Mesenchymal stem cell (in vitro differentiated cells and primary cell): ENCODE data around the gene CYTH3.

Experiments
- DNase-seq: peaks from one replicate; pipeline ENCODE4 v3.0.0-alpha.2; 2013
- H2AFZ ChIP-seq: one replicate; pipeline ENCODE4 v1.6.1; 2013; ENCODE audit warnings: low read depth, mild to moderate bottlenecking, control low read depth, inconsistent platforms, low read length, moderate library complexity
- H2AK5ac ChIP-seq: 2 replicates; pipeline ENCODE4 v1.6.1; 2013; ENCODE audit warnings: low read length, moderate library complexity, mild to moderate bottlenecking, inconsistent platforms; ENCODE audit not compliant: severe bottlenecking
- H2BK120ac ChIP-seq: one replicate; pipeline ENCODE4 v1.6.1; 2013; ENCODE audit warnings: low read depth, mild to moderate bottlenecking, inconsistent platforms, low read length, moderate library complexity
- H2BK12ac ChIP-seq, 2 experiments: one replicate each; pipeline ENCODE4 v1.6.1; 2013; ENCODE audit warnings: inconsistent platforms in 2 of 2, low read length in 2 of 2, mild to moderate bottlenecking in 2 of 2, moderate library complexity in 2 of 2, control low read depth in 1 of 2
- H2BK15ac ChIP-seq: one replicate; pipeline ENCODE4 v1.6.1; 2013; ENCODE audit warnings: mild to moderate bottlenecking, low read depth, inconsistent platforms; ENCODE audit not compliant: poor library complexity, severe bottlenecking
- H2BK5ac ChIP-seq: 2 replicates; pipeline ENCODE4 v1.6.1; 2013; ENCODE audit warnings: low read depth, mild to moderate bottlenecking, low read length, control low read depth, inconsistent platforms; ENCODE audit not compliant: poor library complexity, severe bottlenecking
- H3K14ac ChIP-seq, 2 experiments: one replicate each; pipeline ENCODE4 v1.6.1; 2013; ENCODE audit warnings: inconsistent platforms in 2 of 2, low read length in 2 of 2, control low read depth in 1 of 2, mild to moderate bottlenecking in 1 of 2, moderate library complexity in 1 of 2
- H3K18ac ChIP-seq, 2 experiments: one replicate each; pipeline ENCODE4 v1.6.1; 2013; ENCODE audit warnings: inconsistent platforms in 2 of 2, low read length in 2 of 2, control low read depth in 1 of 2, low read depth in 1 of 2, mild to moderate bottlenecking in 1 of 2
- H3K23ac ChIP-seq, 2 experiments: one replicate each; pipeline ENCODE4 v1.6.1; 2013; ENCODE audit warnings: inconsistent platforms in 2 of 2, low read length in 2 of 2, mild to moderate bottlenecking in 2 of 2, moderate library complexity in 2 of 2, control low read depth in 1 of 2
- H3K27ac ChIP-seq: 2 replicates; pipeline ENCODE4 v1.5.1; 2013; ENCODE audit warnings: mild to moderate bottlenecking, moderate library complexity, low read length, control low read depth, inconsistent platforms; ENCODE audit not compliant: poor library complexity, severe bottlenecking
- H3K27me3 ChIP-seq, 2 experiments: 2 replicates each; pipeline versions ENCODE4 v1.6.1 to v1.7.0; 2013; ENCODE audit warnings: low read length in 2 of 2, mild to moderate bottlenecking in 2 of 2, moderate library complexity in 2 of 2, control low read depth in 1 of 2, inconsistent platforms in 1 of 2; ENCODE audit not compliant: control insufficient read depth in 1 of 2, insufficient read depth in 1 of 2
- H3K36me3 ChIP-seq, 2 experiments: 2 replicates each; pipeline versions ENCODE4 v1.6.1 to v1.7.0; 2013; ENCODE audit warnings: low read length in 2 of 2, control low read depth in 1 of 2, inconsistent platforms in 1 of 2, low read depth in 1 of 2, mild to moderate bottlenecking in 1 of 2; ENCODE audit not compliant: insufficient read depth in 2 of 2, control insufficient read depth in 1 of 2
- H3K4ac ChIP-seq, 2 experiments: one replicate each; pipeline ENCODE4 v1.6.1; 2013; ENCODE audit warnings: inconsistent platforms in 2 of 2, low read length in 2 of 2, mild to moderate bottlenecking in 2 of 2, moderate library complexity in 2 of 2, control low read depth in 1 of 2, low read depth in 1 of 2
- H3K4me1 ChIP-seq: 2 replicates; pipeline ENCODE4 v1.6.1; 2013; ENCODE audit warnings: low read depth, low read length, control low read depth; ENCODE audit not compliant: control insufficient read depth, insufficient read depth
- H3K4me2 ChIP-seq: 2 replicates; pipeline ENCODE4 v1.6.1; 2013; ENCODE audit warnings: low read length, mild to moderate bottlenecking, inconsistent platforms; ENCODE audit not compliant: poor library complexity, severe bottlenecking
- H3K4me3 ChIP-seq, 2 experiments: 2 replicates each; pipeline versions ENCODE4 v1.5.1 to v1.7.0; 2013; ENCODE audit warnings: low read length in 2 of 2, mild to moderate bottlenecking in 2 of 2, control low read depth in 1 of 2, low read depth in 1 of 2; ENCODE audit not compliant: insufficient read depth in 1 of 2
- H3K79me1 ChIP-seq: replicated peaks from 2 replicates; pipeline ENCODE4 v1.6.1; 2013; ENCODE audit warnings: mild to moderate bottlenecking, control low read depth, low read length, inconsistent platforms; ENCODE audit not compliant: poor library complexity, severe bottlenecking
- H3K9ac ChIP-seq: 2 replicates; pipeline ENCODE4 v1.7.0; 2013; ENCODE audit warnings: mild to moderate bottlenecking, low read length, moderate library complexity
- H3K9me3 ChIP-seq: 2 replicates; pipeline ENCODE4 v1.7.0; 2013; ENCODE audit warnings: mild to moderate bottlenecking, low read length; ENCODE audit not compliant: control insufficient read depth
- H4K8ac ChIP-seq: one replicate; pipeline ENCODE4 v1.6.1; 2013; ENCODE audit warnings: inconsistent platforms, mild to moderate bottlenecking, low read length, moderate library complexity
- H4K91ac ChIP-seq: one replicate; pipeline ENCODE4 v1.6.1; 2013; ENCODE audit warnings: mild to moderate bottlenecking, low read length, inconsistent platforms
- WGBS: methylation state at CpG from one replicate; pipeline ENCODE4 v1.1.7; 2013; ENCODE audit warnings: mixed read lengths; 5-methylcytosine and 5-hydroxymethylcytosine counted together

Gene CYTH3

DNA sequence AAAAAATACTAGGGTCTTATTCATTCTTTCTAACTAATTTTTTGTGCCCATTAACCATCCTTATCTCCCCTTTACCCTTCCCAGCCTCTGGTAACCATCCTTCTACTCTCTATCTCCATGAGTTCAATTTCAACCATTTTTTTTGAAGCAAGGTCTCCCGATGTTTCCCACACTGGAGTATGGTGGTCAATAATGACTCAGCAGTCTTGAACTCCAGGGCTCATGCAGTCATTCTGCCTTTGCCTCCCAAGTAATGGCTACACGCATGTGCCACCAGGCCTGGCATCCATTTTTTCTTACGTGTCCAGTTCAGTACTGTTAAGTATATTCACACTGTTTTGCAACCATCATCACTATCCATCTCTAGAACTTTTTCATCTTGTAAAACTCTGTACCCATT, 60.4 kb downstream of the CYTH3 start:
- Histone ChIP-seq H3K4me2 (no peak overlapping the region), H2BK120ac (no peak overlapping the region), H3K9ac (no peak overlapping the region), H2AFZ (no peak overlapping the region), H2AK5ac (no peak overlapping the region), H3K9me3 (no peaks in the 10 kb centered on the region), H3K4me3 (no peak overlapping the region), H3K4me1 (no peaks in the 10 kb centered on the region), H2BK15ac (no peak overlapping the region), H3K4ac (no peak overlapping the region), H4K91ac (no peak overlapping the region), H3K27me3 (no peaks in the 10 kb centered on the region), H3K23ac (no peak overlapping the region), H3K18ac (no peak overlapping the region), H2BK12ac (no peak overlapping the region), H3K36me3 (no peaks in the 10 kb centered on the region), H3K27ac (no peak overlapping the region), H3K79me1 (peaks cover 26% of the 10 kb centered on the region), H4K8ac (no peak overlapping the region), H3K14ac (no peak overlapping the region), H2BK5ac (no peak overlapping the region)
- no peak for DNase-seq
- WGBS, result 97% methylated on average over 3 of the region's 3 CpGs

DNA sequence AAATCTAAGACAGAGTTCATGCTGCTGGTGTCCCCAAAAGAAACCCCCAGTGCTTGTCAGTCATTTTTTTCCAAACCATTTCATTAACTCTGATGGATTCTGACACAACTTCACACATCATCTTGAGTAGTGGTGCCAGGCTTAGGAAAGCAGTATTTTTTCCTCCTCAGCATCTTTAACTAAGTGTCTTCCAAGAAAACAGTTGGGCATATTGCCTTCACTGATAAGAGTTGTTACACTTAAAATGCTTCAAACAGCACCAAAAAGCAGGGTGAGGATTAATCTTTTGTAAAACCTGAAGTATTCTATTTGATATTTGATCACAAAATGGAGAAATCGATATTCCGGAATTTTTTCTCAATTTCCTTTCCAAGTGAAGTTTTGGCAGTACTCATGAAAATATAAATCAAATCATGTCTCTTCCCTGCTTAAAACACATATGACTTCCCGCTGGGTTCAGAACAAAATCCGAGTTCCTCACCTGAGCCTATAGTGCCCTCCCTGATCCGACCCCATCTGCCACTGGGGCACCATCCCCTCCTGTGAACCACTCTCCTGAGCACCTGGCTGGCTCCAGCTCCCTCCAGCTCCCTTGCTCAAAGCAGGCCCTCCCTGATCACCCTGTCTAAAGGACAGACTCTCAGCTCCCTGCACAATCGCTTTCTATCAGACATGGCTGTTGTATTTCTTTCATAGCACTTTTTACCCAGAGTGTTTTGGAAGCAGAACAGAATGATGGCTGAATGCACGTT, 61.6 kb downstream of the CYTH3 start:
- WGBS, result 92% methylated on average over 7 of the region's 7 CpGs
- Histone ChIP-seq H2BK12ac (no peak overlapping the region), H3K4me3 (no peak overlapping the region), H2BK5ac (no peak overlapping the region), H3K27ac (no peak overlapping the region), H3K4me2 (no peak overlapping the region), H2BK120ac (no peak overlapping the region), H3K9ac (no peak overlapping the region), H3K79me1 (peaks cover 23% of the 10 kb centered on the region), H3K18ac (no peak overlapping the region), H3K27me3 (no peaks in the 10 kb centered on the region), H3K9me3 (no peaks in the 10 kb centered on the region), H3K23ac (no peak overlapping the region), H2AK5ac (no peak overlapping the region), H4K91ac (no peak overlapping the region), H3K14ac (no peak overlapping the region), H4K8ac (no peak overlapping the region), H2AFZ (no peak overlapping the region), H3K4me1 (no peaks in the 10 kb centered on the region), H3K36me3 (no peaks in the 10 kb centered on the region), H3K4ac (no peak overlapping the region), H2BK15ac (no peak overlapping the region)
- no peak for DNase-seq

DNA sequence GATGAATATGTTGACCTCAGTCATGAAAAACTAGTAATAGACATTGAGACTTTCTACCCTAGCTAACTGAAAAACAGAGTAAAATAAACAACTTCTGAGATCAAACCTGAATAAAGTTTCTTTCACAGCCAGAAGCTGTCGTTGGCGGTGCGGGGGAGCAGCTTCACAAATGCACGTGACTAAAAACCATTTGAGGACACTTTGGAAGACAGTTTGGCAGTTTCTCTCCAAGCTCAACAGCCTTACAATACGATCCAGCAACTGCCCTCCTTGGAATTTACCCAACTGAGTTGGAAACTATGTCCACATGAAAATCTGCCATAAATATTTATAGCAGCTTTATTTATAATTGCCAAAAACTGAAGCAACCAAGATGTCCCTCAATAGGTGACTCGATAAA, 63.1 kb downstream of the CYTH3 start:
- Histone ChIP-seq H3K4me3 (no peak overlapping the region), H3K9ac (no peak overlapping the region), H2BK12ac (no peak overlapping the region), H3K18ac (no peak overlapping the region), H2AFZ (no peak overlapping the region), H2BK15ac (no peak overlapping the region), H4K8ac (no peak overlapping the region), H3K4me2 (no peak overlapping the region), H3K14ac (no peak overlapping the region), H3K4me1 (peaks cover 1% of the 10 kb centered on the region), H4K91ac (no peak overlapping the region), H3K27ac (no peak overlapping the region), H3K23ac (no peak overlapping the region), H3K27me3 (no peaks in the 10 kb centered on the region), H3K9me3 (no peaks in the 10 kb centered on the region), H2AK5ac (no peak overlapping the region), H2BK5ac (no peak overlapping the region), H3K36me3 (no peaks in the 10 kb centered on the region), H3K79me1 (peaks cover 25% of the 10 kb centered on the region), H2BK120ac (no peak overlapping the region), H3K4ac (no peak overlapping the region)
- no peak for DNase-seq
- 81% methylated on average over 5 of the region's 6 CpGs for WGBS

- Histone ChIP-seq H3K4me1 (peaks cover 1% of the 10 kb centered on the region), H4K91ac (no peak overlapping the region), H3K4me2 (no peak overlapping the region), H3K4me3 (no peak overlapping the region), H2AFZ (no peak overlapping the region), H4K8ac (no peak overlapping the region), H3K9ac (no peak overlapping the region), H3K9me3 (no peaks in the 10 kb centered on the region), H3K4ac (no peak overlapping the region), H3K27ac (no peak overlapping the region), H3K14ac (peak overlapping the region in 1 of 2 experiments; percentile 70), H3K36me3 (no peaks in the 10 kb centered on the region), H2AK5ac (no peak overlapping the region), H2BK15ac (no peak overlapping the region), H3K27me3 (no peaks in the 10 kb centered on the region), H2BK12ac (no peak overlapping the region), H3K23ac (no peak overlapping the region), H2BK5ac (no peak overlapping the region), H3K79me1 (peaks cover 29% of the 10 kb centered on the region), H3K18ac (no peak overlapping the region), H2BK120ac (no peak overlapping the region)
- DNase-seq, result no peak
- WGBS, result 96% methylated on average over 4 of the region's 5 CpGs
Observed at GRCh38 chr7:6208573-6209328, 63.7 kb downstream of the CYTH3 start.
